Psoas muscle (tissue), 8 donors: Measurements from ENCODE around the gene TRAPPC1. TPM values are rescaled to one million over a fixed set of nuclear protein-coding genes. Genes with fewer than 3 reads are reported as not detected.

ENCODE experiments used
- ATAC-seq, 4 donors: fragments of 200-7000 bp; cut with Tn5 transposase; one replicate each; pipeline ENCODE4 v1.9.1; 2020; ENCODE audit warnings: moderate library complexity in 3 of 4, mild to moderate bottlenecking in 2 of 4
- DNase-seq, 2 donors: peaks; one replicate each; pipeline ENCODE4 v3.0.0-alpha.2; 2020
- H3K27ac ChIP-seq: fragments of 200-600 bp; one replicate; pipeline ENCODE4 v1.8.0; 2022
- H3K27me3 ChIP-seq, 3 donors: fragments of 200-600 bp in 1 of 3; one replicate each; pipeline versions ENCODE4 v1.6.1 to v1.8.0; 2013 to 2022; ENCODE audit warnings: low read length in 2 of 3, mild to moderate bottlenecking in 2 of 3, moderate library complexity in 1 of 3; ENCODE audit not compliant: insufficient read depth in 3 of 3
- H3K36me3 ChIP-seq, 2 donors: fragments of 200-600 bp in 1 of 2; one replicate each; pipeline versions ENCODE4 v1.6.1 to v1.8.0; 2013 to 2022; ENCODE audit warnings: low read depth in 1 of 2, mild to moderate bottlenecking in 1 of 2, moderate library complexity in 1 of 2; ENCODE audit not compliant: insufficient read depth in 1 of 2
- H3K4me1 ChIP-seq: fragments of 200-600 bp; one replicate; pipeline ENCODE4 v1.8.0; 2022
- H3K4me3 ChIP-seq: fragments of 200-600 bp; one replicate; pipeline ENCODE4 v1.8.0; 2022; ENCODE audit warnings: mild to moderate bottlenecking
- H3K9me3 ChIP-seq: fragments of 200-600 bp; one replicate; pipeline ENCODE4 v1.8.0; 2022
- WGBS, 3 donors: extraction: QIAGEN DNeasy Blood & Tissue Kit; methylation state at CpG; one replicate each; pipeline versions ENCODE4 v1.1.6 to v1.1.7; 2013; 5-methylcytosine and 5-hydroxymethylcytosine counted together
- intact Hi-C, 2 donors: fragments of 100-400 bp; cut with DNase I; formaldehyde crosslinking; loops; one replicate each; pipeline versions ENCODE4 v1.11.0 to v1.14.2; 2022
- polyA plus RNA-seq, 3 donors: library from polyadenylated mRNA; stranded (reverse); fragments of 200-250 nt; gene quantifications; one replicate each; pipeline ENCODE4 v1.2.3, GENCODE V29; 2013
- total RNA-seq, 4 donors: library from RNA; stranded (reverse); fragmentation: NEBNext Ultra II Directional in 2 of 4; extraction: Animal tissue kit (Norgen Biotek cat#: 25700) in 2 of 4; gene quantifications; one replicate each; pipeline versions ENCODE4 v1.2.1 to v1.2.4, GENCODE V29; 2021 to 2023
- TF ChIP-seq, protein P1 (sequence below): fragments of 200-600 bp; IDR thresholded peaks from one replicate; pipeline ENCODE4 v1.8.0; 2022; ENCODE audit warnings: antibody characterized with exemption
- donor health status: healthy with polysubstance abuse.
- donor health status: DM: no; HTN: no; CAD: no; lungs with moderate emphysema.
- donor health status: Bipolar disorder and iron deficiency.
- donor health status: healthy.
- donor health status: DM: yes; HTN: yes; CAD: no.
- donor health status: DM: no; HTN: no; CAD: no.
- donor health status: DM: no; HTN: no; CAD: no.
- donor health status: DM: yes; HTN: yes; CAD: no.

TRAPPC1 gene
- total and polyA plus RNA-seq, 7 donors = 47.7 to 84.9 (median 76.1) TPM

DNA sequence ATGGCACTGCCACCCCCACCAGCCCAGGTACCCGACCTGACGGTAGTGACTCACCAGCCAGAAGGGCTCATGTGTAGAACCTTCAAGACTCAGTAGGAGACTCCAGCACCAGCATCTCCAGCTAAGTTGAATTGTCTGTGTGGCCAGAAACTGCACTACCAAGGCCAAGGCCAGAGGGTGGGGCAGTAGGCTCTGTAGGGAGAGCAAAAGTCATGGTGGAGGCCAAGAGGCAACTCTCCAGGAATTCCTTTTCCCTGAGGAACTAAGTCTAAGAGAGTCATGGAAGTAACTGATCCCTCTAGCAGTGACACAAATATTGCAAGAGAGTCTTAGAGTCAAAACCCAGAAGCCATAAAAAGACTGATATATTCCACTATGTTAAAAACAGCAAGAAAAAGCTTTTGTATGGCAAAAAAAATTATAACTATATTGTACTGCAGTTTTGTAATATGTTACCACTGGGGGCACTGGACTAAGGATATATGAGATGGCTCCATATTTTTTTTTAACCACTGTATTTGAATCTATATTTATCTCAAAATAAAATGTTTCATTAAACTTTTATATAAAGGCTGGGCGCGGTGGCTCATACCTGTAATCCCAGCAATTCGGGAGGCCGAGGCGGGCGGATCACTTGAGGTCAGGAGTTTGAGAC, 40.5 kb upstream of the TRAPPC1 start:
- H3K4me3 ChIP-seq = no peak overlapping the region
- DNase-seq = peak in 1 of 2 donors; percentile 64
- H3K4me1 ChIP-seq = peaks cover 11% of the 10 kb centered on the region
- peak; percentile 76 to 100 (median 98) for ATAC-seq
- no peaks in the 10 kb centered on the region for H3K36me3 ChIP-seq
- WGBS, 3 donors = 76 to 92% (median 82%) methylated on average over 8 of the region's 8 CpGs
- TF ChIP-seq, protein P1, sequence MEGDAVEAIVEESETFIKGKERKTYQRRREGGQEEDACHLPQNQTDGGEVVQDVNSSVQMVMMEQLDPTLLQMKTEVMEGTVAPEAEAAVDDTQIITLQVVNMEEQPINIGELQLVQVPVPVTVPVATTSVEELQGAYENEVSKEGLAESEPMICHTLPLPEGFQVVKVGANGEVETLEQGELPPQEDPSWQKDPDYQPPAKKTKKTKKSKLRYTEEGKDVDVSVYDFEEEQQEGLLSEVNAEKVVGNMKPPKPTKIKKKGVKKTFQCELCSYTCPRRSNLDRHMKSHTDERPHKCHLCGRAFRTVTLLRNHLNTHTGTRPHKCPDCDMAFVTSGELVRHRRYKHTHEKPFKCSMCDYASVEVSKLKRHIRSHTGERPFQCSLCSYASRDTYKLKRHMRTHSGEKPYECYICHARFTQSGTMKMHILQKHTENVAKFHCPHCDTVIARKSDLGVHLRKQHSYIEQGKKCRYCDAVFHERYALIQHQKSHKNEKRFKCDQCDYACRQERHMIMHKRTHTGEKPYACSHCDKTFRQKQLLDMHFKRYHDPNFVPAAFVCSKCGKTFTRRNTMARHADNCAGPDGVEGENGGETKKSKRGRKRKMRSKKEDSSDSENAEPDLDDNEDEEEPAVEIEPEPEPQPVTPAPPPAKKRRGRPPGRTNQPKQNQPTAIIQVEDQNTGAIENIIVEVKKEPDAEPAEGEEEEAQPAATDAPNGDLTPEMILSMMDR = no peak
- H3K27ac ChIP-seq = peak overlapping the region; percentile 28
- H3K9me3 ChIP-seq = peaks cover 11% of the 10 kb centered on the region
- intact Hi-C loops = no loop called here
- H3K27me3 ChIP-seq = no peaks in the 10 kb centered on the region

- Histone ChIP-seq H3K4me3 (no peak overlapping the region), H3K36me3 (no peaks in the 10 kb centered on the region), H3K9me3 (peaks cover 11% of the 10 kb centered on the region), H3K27me3 (no peaks in the 10 kb centered on the region), H3K27ac (no peak overlapping the region), H3K4me1 (peaks cover 11% of the 10 kb centered on the region)
- no peak for DNase-seq
- 70 to 81% (median 77%) methylated on average over 4 of the region's 4 CpGs for whole genome bisulfite sequencing, 3 donors
- no peak for ATAC-seq
- intact Hi-C loops = no loop called here
- TF ChIP-seq, protein P1 = no peak
Observed at GRCh38 chr17:7971651-7972050, 39.9 kb upstream of the TRAPPC1 start.

DNA sequence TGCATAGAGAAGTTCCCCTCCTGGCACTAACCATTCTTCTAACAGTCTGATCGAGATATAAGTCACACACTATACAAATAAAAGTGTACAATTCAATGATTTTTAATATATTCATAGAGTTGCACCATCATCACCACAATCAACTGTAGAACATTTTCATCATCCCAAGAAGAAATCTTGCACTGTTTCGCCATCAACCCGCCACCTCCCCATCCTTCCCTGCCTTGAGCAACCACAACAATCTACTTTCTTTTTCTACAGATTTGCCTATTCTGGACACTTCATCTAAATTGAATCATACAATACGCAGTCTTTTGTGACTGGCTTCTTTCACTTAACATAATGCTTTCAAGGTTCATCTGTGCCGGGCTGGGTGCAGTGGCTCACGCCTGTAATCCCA, 37.7 kb upstream of the TRAPPC1 start:
- no peaks in the 10 kb centered on the region for H3K27me3 ChIP-seq
- ATAC-seq = no peak
- no peak for DNase-seq
- peaks cover 2% of the 10 kb centered on the region for H3K9me3 ChIP-seq
- TF ChIP-seq, protein P1 = no peak
- H3K36me3 ChIP-seq = no peaks in the 10 kb centered on the region
- intact Hi-C loops = no loop called here
- 83 to 92% (median 88%) methylated on average over 6 of the region's 6 CpGs for WGBS, 3 donors
- H3K4me3 ChIP-seq = no peak overlapping the region
- H3K4me1 ChIP-seq = peaks cover 11% of the 10 kb centered on the region
- H3K27ac ChIP-seq = no peak overlapping the region

GRCh38 chr17:7967751-7968150, 36.0 kb upstream of the TRAPPC1 start:
- no peaks in the 10 kb centered on the region for H3K36me3 ChIP-seq
- intact Hi-C loops = no loop called here
- no peaks in the 10 kb centered on the region for H3K9me3 ChIP-seq
- no peaks in the 10 kb centered on the region for H3K27me3 ChIP-seq
- no peak for ATAC-seq
- TF ChIP-seq, protein P1 = no peak
- no peak overlapping the region for H3K4me3 ChIP-seq
- no peak overlapping the region for H3K27ac ChIP-seq
- H3K4me1 ChIP-seq = peaks cover 8% of the 10 kb centered on the region
- no peak for DNase-seq
- WGBS, 3 donors = 53 to 67% (median 61%) methylated on average over 2 of the region's 2 CpGs

- intact Hi-C loops = no loop called here
- no peaks in the 10 kb centered on the region for H3K36me3 ChIP-seq
- H3K9me3 ChIP-seq = no peaks in the 10 kb centered on the region
- ATAC-seq = no peak
- TF ChIP-seq, protein P1 = no peak
- WGBS, 3 donors = 51 to 63% (median 56%) methylated on average over 2 of the region's 2 CpGs
- H3K27ac ChIP-seq = no peak overlapping the region
- H3K27me3 ChIP-seq = peaks cover 2 to 16% (median 3%) of the 10 kb centered on the region in 3 donors
- DNase-seq = no peak
- H3K4me3 ChIP-seq = no peak overlapping the region
- H3K4me1 ChIP-seq = no peaks in the 10 kb centered on the region
Observed at GRCh38 chr17:7961421-7961820, 29.7 kb upstream of the TRAPPC1 start.
